H1 (cell line): ENCODE data around the gene CHRM1. TPM values are rescaled to one million over a fixed set of nuclear protein-coding genes. Genes with fewer than 3 reads are reported as not detected.

Experiments
- CBX8 ChIP-seq: fragments of 300-800, 300-1000 bp; sonication (generic); IDR thresholded peaks from 2 replicates; pipeline ENCODE4 v1.7.1; 2016; ENCODE audit warnings: low read depth, low read length, borderline replicate concordance
- FOSL1 ChIP-seq: IDR thresholded peaks from 2 replicates; pipeline ENCODE4 v1.6.1; 2011; ENCODE audit warnings: mild to moderate bottlenecking, low read depth, low read length, moderate library complexity; ENCODE audit not compliant: insufficient read depth
- polyA plus RNA-seq, 7 experiments: library from polyadenylated mRNA; depleted of rRNA in 3 of 7; stranded (reverse) in 5 of 7; unstranded in 2 of 7; fragments of >200 nt in 5 of 7; fragments of 200-250 nt in 2 of 7; gene quantifications; 1 replicate in 5 of 7; 2 replicates in 1 of 7; 4 replicates in 1 of 7; pipeline versions ENCODE4 v1.2.1 to v1.2.3, GENCODE V29; 2011 to 2013; ENCODE audit warnings: missing spikeins in 2 of 7, mixed read lengths in 2 of 7
- total RNA-seq: library from RNA; stranded (reverse); fragmentation: NEBNext Ultra II Directional; extraction: Animal tissue kit (Norgen Biotek cat#: 25700); gene quantifications from 2 replicates; pipeline ENCODE4 v1.2.1, GENCODE V29; 2021
- TF ChIP-seq, protein P1 (sequence below): fragments of 300-600 bp; sonication (generic); IDR thresholded peaks from 2 replicates; pipeline ENCODE4 v1.7.1; 2012; ENCODE audit warnings: low read length, moderate library complexity, mild to moderate bottlenecking, inconsistent platforms; ENCODE audit not compliant: insufficient replicate concordance
- TF ChIP-seq, protein P2 (sequence below): IDR thresholded peaks from 2 replicates; pipeline ENCODE4 v1.6.1; 2012; ENCODE audit warnings: low read length, inconsistent platforms

CHRM1 gene
- total and polyA plus RNA-seq, 2 of the 8 experiments (the other 6 are each of a cell fraction or from before 2014, with no cell fraction given) = 0.08 TPM; not detected in 1

DNA sequence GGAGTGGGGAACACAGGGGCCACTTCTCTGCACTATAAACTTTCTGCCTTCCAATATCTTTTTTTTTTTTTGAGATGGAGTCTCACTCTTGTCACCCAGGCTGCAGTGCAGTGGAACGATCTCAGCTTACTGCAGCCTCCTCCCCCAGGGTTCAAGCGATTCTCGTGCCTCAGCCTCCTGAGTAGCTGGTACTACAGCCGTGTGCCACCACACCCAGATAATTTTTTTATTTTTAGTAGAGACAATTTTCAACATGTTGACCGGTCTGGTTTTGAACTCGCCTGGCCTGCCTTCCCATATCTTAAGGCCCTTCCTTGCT lies 38.8 kb downstream of the CHRM1 start (continued):
- TF ChIP-seq, protein P1, sequence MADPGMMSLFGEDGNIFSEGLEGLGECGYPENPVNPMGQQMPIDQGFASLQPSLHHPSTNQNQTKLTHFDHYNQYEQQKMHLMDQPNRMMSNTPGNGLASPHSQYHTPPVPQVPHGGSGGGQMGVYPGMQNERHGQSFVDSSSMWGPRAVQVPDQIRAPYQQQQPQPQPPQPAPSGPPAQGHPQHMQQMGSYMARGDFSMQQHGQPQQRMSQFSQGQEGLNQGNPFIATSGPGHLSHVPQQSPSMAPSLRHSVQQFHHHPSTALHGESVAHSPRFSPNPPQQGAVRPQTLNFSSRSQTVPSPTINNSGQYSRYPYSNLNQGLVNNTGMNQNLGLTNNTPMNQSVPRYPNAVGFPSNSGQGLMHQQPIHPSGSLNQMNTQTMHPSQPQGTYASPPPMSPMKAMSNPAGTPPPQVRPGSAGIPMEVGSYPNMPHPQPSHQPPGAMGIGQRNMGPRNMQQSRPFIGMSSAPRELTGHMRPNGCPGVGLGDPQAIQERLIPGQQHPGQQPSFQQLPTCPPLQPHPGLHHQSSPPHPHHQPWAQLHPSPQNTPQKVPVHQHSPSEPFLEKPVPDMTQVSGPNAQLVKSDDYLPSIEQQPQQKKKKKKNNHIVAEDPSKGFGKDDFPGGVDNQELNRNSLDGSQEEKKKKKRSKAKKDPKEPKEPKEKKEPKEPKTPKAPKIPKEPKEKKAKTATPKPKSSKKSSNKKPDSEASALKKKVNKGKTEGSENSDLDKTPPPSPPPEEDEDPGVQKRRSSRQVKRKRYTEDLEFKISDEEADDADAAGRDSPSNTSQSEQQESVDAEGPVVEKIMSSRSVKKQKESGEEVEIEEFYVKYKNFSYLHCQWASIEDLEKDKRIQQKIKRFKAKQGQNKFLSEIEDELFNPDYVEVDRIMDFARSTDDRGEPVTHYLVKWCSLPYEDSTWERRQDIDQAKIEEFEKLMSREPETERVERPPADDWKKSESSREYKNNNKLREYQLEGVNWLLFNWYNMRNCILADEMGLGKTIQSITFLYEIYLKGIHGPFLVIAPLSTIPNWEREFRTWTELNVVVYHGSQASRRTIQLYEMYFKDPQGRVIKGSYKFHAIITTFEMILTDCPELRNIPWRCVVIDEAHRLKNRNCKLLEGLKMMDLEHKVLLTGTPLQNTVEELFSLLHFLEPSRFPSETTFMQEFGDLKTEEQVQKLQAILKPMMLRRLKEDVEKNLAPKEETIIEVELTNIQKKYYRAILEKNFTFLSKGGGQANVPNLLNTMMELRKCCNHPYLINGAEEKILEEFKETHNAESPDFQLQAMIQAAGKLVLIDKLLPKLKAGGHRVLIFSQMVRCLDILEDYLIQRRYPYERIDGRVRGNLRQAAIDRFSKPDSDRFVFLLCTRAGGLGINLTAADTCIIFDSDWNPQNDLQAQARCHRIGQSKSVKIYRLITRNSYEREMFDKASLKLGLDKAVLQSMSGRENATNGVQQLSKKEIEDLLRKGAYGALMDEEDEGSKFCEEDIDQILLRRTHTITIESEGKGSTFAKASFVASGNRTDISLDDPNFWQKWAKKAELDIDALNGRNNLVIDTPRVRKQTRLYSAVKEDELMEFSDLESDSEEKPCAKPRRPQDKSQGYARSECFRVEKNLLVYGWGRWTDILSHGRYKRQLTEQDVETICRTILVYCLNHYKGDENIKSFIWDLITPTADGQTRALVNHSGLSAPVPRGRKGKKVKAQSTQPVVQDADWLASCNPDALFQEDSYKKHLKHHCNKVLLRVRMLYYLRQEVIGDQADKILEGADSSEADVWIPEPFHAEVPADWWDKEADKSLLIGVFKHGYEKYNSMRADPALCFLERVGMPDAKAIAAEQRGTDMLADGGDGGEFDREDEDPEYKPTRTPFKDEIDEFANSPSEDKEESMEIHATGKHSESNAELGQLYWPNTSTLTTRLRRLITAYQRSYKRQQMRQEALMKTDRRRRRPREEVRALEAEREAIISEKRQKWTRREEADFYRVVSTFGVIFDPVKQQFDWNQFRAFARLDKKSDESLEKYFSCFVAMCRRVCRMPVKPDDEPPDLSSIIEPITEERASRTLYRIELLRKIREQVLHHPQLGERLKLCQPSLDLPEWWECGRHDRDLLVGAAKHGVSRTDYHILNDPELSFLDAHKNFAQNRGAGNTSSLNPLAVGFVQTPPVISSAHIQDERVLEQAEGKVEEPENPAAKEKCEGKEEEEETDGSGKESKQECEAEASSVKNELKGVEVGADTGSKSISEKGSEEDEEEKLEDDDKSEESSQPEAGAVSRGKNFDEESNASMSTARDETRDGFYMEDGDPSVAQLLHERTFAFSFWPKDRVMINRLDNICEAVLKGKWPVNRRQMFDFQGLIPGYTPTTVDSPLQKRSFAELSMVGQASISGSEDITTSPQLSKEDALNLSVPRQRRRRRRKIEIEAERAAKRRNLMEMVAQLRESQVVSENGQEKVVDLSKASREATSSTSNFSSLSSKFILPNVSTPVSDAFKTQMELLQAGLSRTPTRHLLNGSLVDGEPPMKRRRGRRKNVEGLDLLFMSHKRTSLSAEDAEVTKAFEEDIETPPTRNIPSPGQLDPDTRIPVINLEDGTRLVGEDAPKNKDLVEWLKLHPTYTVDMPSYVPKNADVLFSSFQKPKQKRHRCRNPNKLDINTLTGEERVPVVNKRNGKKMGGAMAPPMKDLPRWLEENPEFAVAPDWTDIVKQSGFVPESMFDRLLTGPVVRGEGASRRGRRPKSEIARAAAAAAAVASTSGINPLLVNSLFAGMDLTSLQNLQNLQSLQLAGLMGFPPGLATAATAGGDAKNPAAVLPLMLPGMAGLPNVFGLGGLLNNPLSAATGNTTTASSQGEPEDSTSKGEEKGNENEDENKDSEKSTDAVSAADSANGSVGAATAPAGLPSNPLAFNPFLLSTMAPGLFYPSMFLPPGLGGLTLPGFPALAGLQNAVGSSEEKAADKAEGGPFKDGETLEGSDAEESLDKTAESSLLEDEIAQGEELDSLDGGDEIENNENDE = no peak
- no peak for TF ChIP-seq FOSL1
- TF ChIP-seq CBX8 = no peak
- TF ChIP-seq, protein P2, sequence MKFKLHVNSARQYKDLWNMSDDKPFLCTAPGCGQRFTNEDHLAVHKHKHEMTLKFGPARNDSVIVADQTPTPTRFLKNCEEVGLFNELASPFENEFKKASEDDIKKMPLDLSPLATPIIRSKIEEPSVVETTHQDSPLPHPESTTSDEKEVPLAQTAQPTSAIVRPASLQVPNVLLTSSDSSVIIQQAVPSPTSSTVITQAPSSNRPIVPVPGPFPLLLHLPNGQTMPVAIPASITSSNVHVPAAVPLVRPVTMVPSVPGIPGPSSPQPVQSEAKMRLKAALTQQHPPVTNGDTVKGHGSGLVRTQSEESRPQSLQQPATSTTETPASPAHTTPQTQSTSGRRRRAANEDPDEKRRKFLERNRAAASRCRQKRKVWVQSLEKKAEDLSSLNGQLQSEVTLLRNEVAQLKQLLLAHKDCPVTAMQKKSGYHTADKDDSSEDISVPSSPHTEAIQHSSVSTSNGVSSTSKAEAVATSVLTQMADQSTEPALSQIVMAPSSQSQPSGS = no peak
